HG03342 (cell line): Measurements from ENCODE around the gene SIK1.
A peak's percentile ranks its signal among the peaks of the same experiment; 100 is the strongest.
"Not testable (repeated sequence)": the region's sequence is repeated elsewhere in the genome, so short reads cannot be mapped to it uniquely, and the experiment has no call there.

ENCODE experiments used
- ATAC-seq: cut with Tn5 transposase; IDR thresholded peaks from one replicate; pipeline ENCODE4 v1.9.1; 2021; ENCODE audit warnings: mild to moderate bottlenecking, moderate library complexity; ENCODE audit not compliant: unreplicated experiment

Gene SIK1

GRCh38 chr21:43440835-43441727 is 14.2 kb upstream of the SIK1 start:
- not testable (repeated sequence) for ATAC-seq

- ATAC-seq: not testable (repeated sequence)
Observed at GRCh38 chr21:43439316-43440075, 12.6 kb upstream of the SIK1 start.

GRCh38 chr21:43436272-43436671 is 9.3 kb upstream of the SIK1 start:
- ATAC-seq: not testable (repeated sequence)

- ATAC-seq: not testable (repeated sequence)
Observed at GRCh38 chr21:43433340-43434136, 6.6 kb upstream of the SIK1 start.

GRCh38 chr21:43430830-43431416 is 4.0 kb upstream of the SIK1 start:
- not testable (repeated sequence) for ATAC-seq

GRCh38 chr21:43428964-43429363 is 2.0 kb upstream of the SIK1 start:
- ATAC-seq: not testable (repeated sequence)

GRCh38 chr21:43427242-43427559 is 270 bp upstream of the SIK1 start:
- peak; percentile 82 for ATAC-seq

GRCh38 chr21:43426004-43426403 is 927 bp downstream of the SIK1 start:
- ATAC-seq: not testable (repeated sequence)

GRCh38 chr21:43419475-43419874 is 7.5 kb downstream of the SIK1 start:
- not testable (repeated sequence) for ATAC-seq

GRCh38 chr21:43414576-43414975 is 12.4 kb downstream of the SIK1 start:
- not testable (repeated sequence) for ATAC-seq

GRCh38 chr21:43412020-43412788 is 14.7 kb downstream of the SIK1 start:
- ATAC-seq: not testable (repeated sequence)

GRCh38 chr21:43410456-43411068 is 16.4 kb downstream of the SIK1 start:
- ATAC-seq: not testable (repeated sequence)

GRCh38 chr21:43407139-43407538 is 19.8 kb downstream of the SIK1 start:
- ATAC-seq: not testable (repeated sequence)

GRCh38 chr21:43404450-43404849 is 22.5 kb downstream of the SIK1 start:
- not testable (repeated sequence) for ATAC-seq

GRCh38 chr21:43403651-43404430 is 23.1 kb downstream of the SIK1 start:
- not testable (repeated sequence) for ATAC-seq

- not testable (repeated sequence) for ATAC-seq
Observed at GRCh38 chr21:43401125-43401524, 25.8 kb downstream of the SIK1 start.

- ATAC-seq: not testable (repeated sequence)
Observed at GRCh38 chr21:43399595-43400015, 27.3 kb downstream of the SIK1 start.

- ATAC-seq: not testable (repeated sequence)
Observed at GRCh38 chr21:43399136-43399535, 27.8 kb downstream of the SIK1 start.

GRCh38 chr21:43398533-43398932 is 28.4 kb downstream of the SIK1 start:
- ATAC-seq: not testable (repeated sequence)
